Inflammatory macrophage treated with lipopolysaccharide for 1 hour (primary cell): ENCODE data around the gene NFKB1.

ENCODE experiments used
- DNase-seq, 2 donors: peaks; one replicate each; pipeline ENCODE4 v3.0.0-alpha.2; 2020 to 2022

Gene NFKB1

GRCh38 chr4:102497986-102498385, 3.2 kb upstream of the NFKB1 start:
- DNase-seq: no peak

- no peak for DNase-seq
Observed at GRCh38 chr4:102500352-102500695, 835 bp upstream of the NFKB1 start.

- DNase-seq: no peak
Observed at GRCh38 chr4:102501447-102501696, 213 bp downstream of the NFKB1 start.

GRCh38 chr4:102502543-102502818, 1.3 kb downstream of the NFKB1 start:
- DNase-seq: no peak

GRCh38 chr4:102503301-102503746, 2.2 kb downstream of the NFKB1 start:
- no peak for DNase-seq

- DNase-seq: no peak
Observed at GRCh38 chr4:102503831-102504786, 3.0 kb downstream of the NFKB1 start.

GRCh38 chr4:102504941-102505340, 3.8 kb downstream of the NFKB1 start:
- no peak for DNase-seq

GRCh38 chr4:102505708-102506107, 4.5 kb downstream of the NFKB1 start:
- no peak for DNase-seq

- no peak for DNase-seq
Observed at GRCh38 chr4:102506523-102506922, 5.4 kb downstream of the NFKB1 start.

GRCh38 chr4:102511830-102512605, 10.9 kb downstream of the NFKB1 start:
- DNase-seq: peak in 1 of 2 donors; percentile 3

- DNase-seq: no peak
Observed at GRCh38 chr4:102514298-102514964, 13.3 kb downstream of the NFKB1 start.

- DNase-seq: no peak
Observed at GRCh38 chr4:102517753-102518152, 16.6 kb downstream of the NFKB1 start.

- DNase-seq: no peak
Observed at GRCh38 chr4:102518703-102519131, 17.6 kb downstream of the NFKB1 start.

GRCh38 chr4:102519925-102520324, 18.8 kb downstream of the NFKB1 start:
- DNase-seq: no peak

GRCh38 chr4:102521570-102521969, 20.4 kb downstream of the NFKB1 start:
- DNase-seq: no peak

- peak; percentile 93 to 97 for DNase-seq
Observed at GRCh38 chr4:102522031-102522440, 20.9 kb downstream of the NFKB1 start.

GRCh38 chr4:102524691-102525090, 23.5 kb downstream of the NFKB1 start:
- DNase-seq: no peak

- peak; percentile 97 to 98 for DNase-seq
Observed at GRCh38 chr4:102525097-102525496, 23.9 kb downstream of the NFKB1 start.

GRCh38 chr4:102525504-102525903, 24.3 kb downstream of the NFKB1 start:
- peak; percentile 61 to 74 for DNase-seq

GRCh38 chr4:102526532-102526931, 25.4 kb downstream of the NFKB1 start:
- no peak for DNase-seq

- no peak for DNase-seq
Observed at GRCh38 chr4:102527695-102528283, 26.6 kb downstream of the NFKB1 start.

GRCh38 chr4:102529977-102530376, 28.8 kb downstream of the NFKB1 start:
- no peak for DNase-seq

- no peak for DNase-seq
Observed at GRCh38 chr4:102530986-102531385, 29.8 kb downstream of the NFKB1 start.
